Suprapubic skin (tissue), 4 donors: ENCODE measurements around the gene SLC19A2. TPM values are rescaled to one million over a fixed set of nuclear protein-coding genes. Genes with fewer than 3 reads are reported as not detected.

Source experiments
- DNase-seq, 2 donors: peaks; one replicate each; pipeline ENCODE4 v3.0.0-alpha.2; 2019; ENCODE audit warnings: low spot score in 2 of 2
- H3K27ac ChIP-seq: fragments of 200-600 bp; sonication (generic); one replicate; pipeline ENCODE4 v1.5.1; 2019
- H3K27me3 ChIP-seq: fragments of 200-600 bp; sonication (generic); one replicate; pipeline ENCODE4 v1.5.1; 2019
- H3K36me3 ChIP-seq: fragments of 200-600 bp; sonication (generic); one replicate; pipeline ENCODE4 v1.5.1; 2019
- H3K4me1 ChIP-seq: fragments of 200-600 bp; sonication (generic); one replicate; pipeline ENCODE4 v1.5.1; 2019
- H3K4me3 ChIP-seq: fragments of 200-600 bp; sonication (generic); one replicate; pipeline ENCODE4 v1.5.1; 2019; ENCODE audit warnings: mild to moderate bottlenecking
- H3K9me3 ChIP-seq: fragments of 200-600 bp; sonication (generic); one replicate; pipeline ENCODE4 v1.5.1; 2019
- CTCF ChIP-seq, 2 donors: fragments of 200-600 bp in 1 of 2; fragments of 450-650 bp in 1 of 2; sonication (generic) in 1 of 2; IDR thresholded peaks; one replicate each; pipeline ENCODE4 v1.5.1; 2016 to 2019; ENCODE audit warnings: antibody characterized with exemption in 2 of 2, mild to moderate bottlenecking in 1 of 2, moderate library complexity in 1 of 2
- EP300 ChIP-seq: sonication (generic); formaldehyde crosslinking; IDR thresholded peaks from one replicate; pipeline ENCODE4 v1.6.1; 2017; ENCODE audit warnings: antibody characterized with exemption
- POLR2A ChIP-seq, 2 donors: fragments of 450-650 bp; IDR thresholded peaks; one replicate each; pipeline ENCODE4 v1.6.1; 2017; ENCODE audit warnings: antibody characterized with exemption in 2 of 2, mild to moderate bottlenecking in 2 of 2, moderate library complexity in 2 of 2
- POLR2AphosphoS5 ChIP-seq, 3 donors: sonication (generic); formaldehyde crosslinking; IDR thresholded peaks; one replicate each; pipeline ENCODE4 v1.6.1; 2017; ENCODE audit warnings: antibody characterized with exemption in 3 of 3
- WGBS: methylation state at CpG from one replicate; pipeline ENCODE4 v1.1.5; 2018; 5-methylcytosine and 5-hydroxymethylcytosine counted together
- total RNA-seq, 4 donors: library from RNA; depleted of rRNA; stranded (reverse); fragments of >200 nt; gene quantifications; one replicate each; pipeline ENCODE4 v1.1.0, GENCODE V29; 2016

Gene SLC19A2
- total RNA-seq, 4 donors from 2014 or later: 21.9 to 38.7 (median 30.5) TPM

- Histone ChIP-seq H3K4me3 (peak overlapping the region; percentile 3), H3K27me3 (no peaks in the 10 kb centered on the region), H3K27ac (peak overlapping the region; percentile 72), H3K4me1 (peaks cover 30% of the 10 kb centered on the region), H3K9me3 (no peaks in the 10 kb centered on the region), H3K36me3 (no peaks in the 10 kb centered on the region)
- DNase-seq: no peak
- no peak for TF ChIP-seq POLR2AphosphoS5 (IDR thresholded peaks at IDR 0.05)
- TF ChIP-seq POLR2A (IDR thresholded peaks at IDR 0.05): no peak
- TF ChIP-seq CTCF (IDR thresholded peaks at IDR 0.05): no peak
- no peak for TF ChIP-seq EP300
- 51% methylated on average over 9 of the region's 9 CpGs for WGBS
Measured at GRCh38 chr1:169528215-169529067, 42.7 kb upstream of the SLC19A2 start.

- Histone ChIP-seq H3K4me1 (peaks cover 30% of the 10 kb centered on the region), H3K27me3 (no peaks in the 10 kb centered on the region), H3K27ac (peak overlapping the region; percentile 72), H3K4me3 (no peak overlapping the region), H3K9me3 (no peaks in the 10 kb centered on the region), H3K36me3 (no peaks in the 10 kb centered on the region)
- TF ChIP-seq CTCF (IDR thresholded peaks at IDR 0.05) (no peak), EP300 (no peak), POLR2A (IDR thresholded peaks at IDR 0.05) (no peak), POLR2AphosphoS5 (IDR thresholded peaks at IDR 0.05) (no peak)
- DNase-seq: no peak
- WGBS: 52% methylated on average over 5 of the region's 5 CpGs
Measured at GRCh38 chr1:169527451-169528214, 41.9 kb upstream of the SLC19A2 start.

- H3K27me3 ChIP-seq: no peaks in the 10 kb centered on the region
- H3K4me1 ChIP-seq: peaks cover 30% of the 10 kb centered on the region
- no peak overlapping the region for H3K4me3 ChIP-seq
- WGBS: 76% methylated on average over 3 of the region's 3 CpGs
- H3K9me3 ChIP-seq: no peaks in the 10 kb centered on the region
- no peaks in the 10 kb centered on the region for H3K36me3 ChIP-seq
- TF ChIP-seq EP300: no peak
- no peak for TF ChIP-seq POLR2A (IDR thresholded peaks at IDR 0.05)
- no peak for TF ChIP-seq POLR2AphosphoS5 (IDR thresholded peaks at IDR 0.05)
- TF ChIP-seq CTCF (IDR thresholded peaks at IDR 0.05): no peak
- DNase-seq: no peak
- H3K27ac ChIP-seq: peak overlapping the region; percentile 72
Measured at GRCh38 chr1:169527001-169527400, 41.3 kb upstream of the SLC19A2 start.

- Histone ChIP-seq H3K4me1 (peaks cover 30% of the 10 kb centered on the region), H3K9me3 (no peaks in the 10 kb centered on the region), H3K36me3 (no peaks in the 10 kb centered on the region), H3K27ac (no peak overlapping the region), H3K4me3 (no peak overlapping the region), H3K27me3 (no peaks in the 10 kb centered on the region)
- TF ChIP-seq CTCF (IDR thresholded peaks at IDR 0.05): no peak
- TF ChIP-seq EP300: no peak
- no peak for TF ChIP-seq POLR2A (IDR thresholded peaks at IDR 0.05)
- no peak for TF ChIP-seq POLR2AphosphoS5 (IDR thresholded peaks at IDR 0.05)
- 86% methylated on average over 1 of the region's 1 CpG for WGBS
- DNase-seq: no peak
Measured at GRCh38 chr1:169526120-169526832, 40.5 kb upstream of the SLC19A2 start.
